Measurements from ENCODE around the gene ABTB1. TPM values are rescaled to one million over a fixed set of nuclear protein-coding genes. Genes with fewer than 3 reads are reported as not detected.

The ABTB1 gene
- total RNA-seq, 2 donors from 2014 or later: 10.7 to 14.4 TPM

- no peaks in the 10 kb centered on the region for H3K36me3 Mint-ChIP-seq (ENCODE audit: low read depth)
- Histone ChIP-seq H3K27ac (ENCODE audit: low read depth, low read length) (no peak overlapping the region), H3K4me3 (ENCODE audit: low read length) (no peak overlapping the region), H3K27me3 (ENCODE audit: control insufficient read depth, insufficient read depth, low read length, poor library complexity, severe bottlenecking) (no peaks in the 10 kb centered on the region), H3K9ac (ENCODE audit: extremely low read depth, low read length, poor library complexity, severe bottlenecking) (no peak overlapping the region), H3K9me3 (ENCODE audit: control insufficient read depth, low read length) (no peaks in the 10 kb centered on the region), H3K4me1 (ENCODE audit: control insufficient read depth, insufficient read depth, low read length) (no peaks in the 10 kb centered on the region), H3K36me3 (ENCODE audit: control insufficient read depth, insufficient read depth, low read length) (no peaks in the 10 kb centered on the region)
- H3K27me3 Mint-ChIP-seq (ENCODE audit: insufficient read depth): no peaks in the 10 kb centered on the region
- no peak overlapping the region for H3K4me3 Mint-ChIP-seq
- DNase-seq: no peak
- H3K27ac Mint-ChIP-seq: no peak overlapping the region
- 92 to 100% methylated on average over 1 to 4 of the region's 4 CpGs for WGBS, 2 experiments (ENCODE audit: insufficient coverage in 1 of 2, insufficient read length in 1 of 2)
- TF ChIP-seq, protein P1, sequence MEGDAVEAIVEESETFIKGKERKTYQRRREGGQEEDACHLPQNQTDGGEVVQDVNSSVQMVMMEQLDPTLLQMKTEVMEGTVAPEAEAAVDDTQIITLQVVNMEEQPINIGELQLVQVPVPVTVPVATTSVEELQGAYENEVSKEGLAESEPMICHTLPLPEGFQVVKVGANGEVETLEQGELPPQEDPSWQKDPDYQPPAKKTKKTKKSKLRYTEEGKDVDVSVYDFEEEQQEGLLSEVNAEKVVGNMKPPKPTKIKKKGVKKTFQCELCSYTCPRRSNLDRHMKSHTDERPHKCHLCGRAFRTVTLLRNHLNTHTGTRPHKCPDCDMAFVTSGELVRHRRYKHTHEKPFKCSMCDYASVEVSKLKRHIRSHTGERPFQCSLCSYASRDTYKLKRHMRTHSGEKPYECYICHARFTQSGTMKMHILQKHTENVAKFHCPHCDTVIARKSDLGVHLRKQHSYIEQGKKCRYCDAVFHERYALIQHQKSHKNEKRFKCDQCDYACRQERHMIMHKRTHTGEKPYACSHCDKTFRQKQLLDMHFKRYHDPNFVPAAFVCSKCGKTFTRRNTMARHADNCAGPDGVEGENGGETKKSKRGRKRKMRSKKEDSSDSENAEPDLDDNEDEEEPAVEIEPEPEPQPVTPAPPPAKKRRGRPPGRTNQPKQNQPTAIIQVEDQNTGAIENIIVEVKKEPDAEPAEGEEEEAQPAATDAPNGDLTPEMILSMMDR (conservative IDR thresholded peaks at IDR 0.05): peak; percentile 31
- no peaks in the 10 kb centered on the region for H3K4me1 Mint-ChIP-seq
- no peaks in the 10 kb centered on the region for H3K9me3 Mint-ChIP-seq
Observed at GRCh38 chr3:127650236-127650635, 22.5 kb upstream of the ABTB1 start.

GRCh38 chr3:127651516-127652172 is 21.1 kb upstream of the ABTB1 start:
- no peak overlapping the region for H3K27ac Mint-ChIP-seq
- H3K9ac ChIP-seq (ENCODE audit: extremely low read depth, low read length, poor library complexity, severe bottlenecking): no peak overlapping the region
- H3K4me3 ChIP-seq (ENCODE audit: low read length): no peak overlapping the region
- no peaks in the 10 kb centered on the region for H3K27me3 Mint-ChIP-seq (ENCODE audit: insufficient read depth)
- no peaks in the 10 kb centered on the region for H3K9me3 Mint-ChIP-seq
- DNase-seq: peak; percentile 55
- no peaks in the 10 kb centered on the region for H3K27me3 ChIP-seq (ENCODE audit: control insufficient read depth, insufficient read depth, low read length, poor library complexity, severe bottlenecking)
- no peaks in the 10 kb centered on the region for H3K9me3 ChIP-seq (ENCODE audit: control insufficient read depth, low read length)
- H3K4me1 Mint-ChIP-seq: no peaks in the 10 kb centered on the region
- H3K4me1 ChIP-seq (ENCODE audit: control insufficient read depth, insufficient read depth, low read length): no peaks in the 10 kb centered on the region
- no peaks in the 10 kb centered on the region for H3K36me3 Mint-ChIP-seq (ENCODE audit: low read depth)
- no peak overlapping the region for H3K4me3 Mint-ChIP-seq
- TF ChIP-seq, protein P1 (conservative IDR thresholded peaks at IDR 0.05): no peak
- WGBS, 2 experiments (ENCODE audit: insufficient coverage in 1 of 2, insufficient read length in 1 of 2): 86 to 91% methylated on average over 3 to 8 of the region's 8 CpGs
- no peak overlapping the region for H3K27ac ChIP-seq (ENCODE audit: low read depth, low read length)
- no peaks in the 10 kb centered on the region for H3K36me3 ChIP-seq (ENCODE audit: control insufficient read depth, insufficient read depth, low read length)

GRCh38 chr3:127652246-127652995 is 20.3 kb upstream of the ABTB1 start:
- no peak overlapping the region for H3K4me3 Mint-ChIP-seq
- H3K27me3 Mint-ChIP-seq (ENCODE audit: insufficient read depth): no peaks in the 10 kb centered on the region
- H3K9ac ChIP-seq (ENCODE audit: extremely low read depth, low read length, poor library complexity, severe bottlenecking): no peak overlapping the region
- no peaks in the 10 kb centered on the region for H3K4me1 ChIP-seq (ENCODE audit: control insufficient read depth, insufficient read depth, low read length)
- H3K9me3 Mint-ChIP-seq: no peaks in the 10 kb centered on the region
- no peaks in the 10 kb centered on the region for H3K27me3 ChIP-seq (ENCODE audit: control insufficient read depth, insufficient read depth, low read length, poor library complexity, severe bottlenecking)
- no peaks in the 10 kb centered on the region for H3K36me3 Mint-ChIP-seq (ENCODE audit: low read depth)
- H3K27ac Mint-ChIP-seq: no peak overlapping the region
- no peak overlapping the region for H3K27ac ChIP-seq (ENCODE audit: low read depth, low read length)
- peak; percentile 91 for DNase-seq
- 70 to 74% methylated on average over 11 to 13 of the region's 13 CpGs for WGBS, 2 experiments (ENCODE audit: insufficient coverage in 1 of 2, insufficient read length in 1 of 2)
- H3K4me1 Mint-ChIP-seq: no peaks in the 10 kb centered on the region
- TF ChIP-seq, protein P1 (conservative IDR thresholded peaks at IDR 0.05): peak; percentile 95
- H3K36me3 ChIP-seq (ENCODE audit: control insufficient read depth, insufficient read depth, low read length): no peaks in the 10 kb centered on the region
- no peak overlapping the region for H3K4me3 ChIP-seq (ENCODE audit: low read length)
- H3K9me3 ChIP-seq (ENCODE audit: control insufficient read depth, low read length): no peaks in the 10 kb centered on the region

Measured in endodermal cell (in vitro differentiated cells).